HG03520 (cell line): ENCODE results near the gene CAMTA1.
"Not testable (repeated sequence)": the region's sequence is repeated elsewhere in the genome, so short reads cannot be mapped to it uniquely, and the experiment has no call there.

Experiments used
- ATAC-seq: cut with Tn5 transposase; IDR thresholded peaks from one replicate; pipeline ENCODE4 v1.9.1; 2021; ENCODE audit warnings: mild to moderate bottlenecking, moderate library complexity; ENCODE audit not compliant: unreplicated experiment

CAMTA1 gene

GRCh38 chr1:6809461-6809860, 24.2 kb downstream of the CAMTA1 start:
- no peak for ATAC-seq

- ATAC-seq, result not testable (repeated sequence)
Observed at GRCh38 chr1:6810146-6810734, 25.0 kb downstream of the CAMTA1 start.

GRCh38 chr1:6811583-6811982, 26.3 kb downstream of the CAMTA1 start:
- ATAC-seq, result no peak

- no peak for ATAC-seq
Observed at GRCh38 chr1:6813165-6813564, 27.9 kb downstream of the CAMTA1 start.

- ATAC-seq, result no peak
Observed at GRCh38 chr1:6815726-6816125, 30.5 kb downstream of the CAMTA1 start.

GRCh38 chr1:6819246-6820040, 34.2 kb downstream of the CAMTA1 start:
- ATAC-seq, result no peak

GRCh38 chr1:6820899-6821298, 35.6 kb downstream of the CAMTA1 start:
- ATAC-seq, result no peak

GRCh38 chr1:6822530-6823359, 37.5 kb downstream of the CAMTA1 start:
- peak; percentile 68 for ATAC-seq

- ATAC-seq, result no peak
Observed at GRCh38 chr1:6823793-6824192, 38.5 kb downstream of the CAMTA1 start.

GRCh38 chr1:6824665-6825368, 39.6 kb downstream of the CAMTA1 start:
- ATAC-seq, result no peak

GRCh38 chr1:6825828-6826227, 40.6 kb downstream of the CAMTA1 start:
- ATAC-seq, result no peak

- ATAC-seq, result no peak
Observed at GRCh38 chr1:6827079-6827478, 41.8 kb downstream of the CAMTA1 start.

GRCh38 chr1:6827630-6828165, 42.4 kb downstream of the CAMTA1 start:
- no peak for ATAC-seq

GRCh38 chr1:6831366-6831765, 46.1 kb downstream of the CAMTA1 start:
- ATAC-seq, result no peak

GRCh38 chr1:6832006-6832405, 46.8 kb downstream of the CAMTA1 start:
- ATAC-seq, result not testable (repeated sequence)

- ATAC-seq, result no peak
Observed at GRCh38 chr1:6832531-6833188, 47.4 kb downstream of the CAMTA1 start.

- ATAC-seq, result no peak
Observed at GRCh38 chr1:6833804-6834203, 48.5 kb downstream of the CAMTA1 start.

GRCh38 chr1:6834366-6834765, 49.1 kb downstream of the CAMTA1 start:
- no peak for ATAC-seq

GRCh38 chr1:6835139-6835538, 49.9 kb downstream of the CAMTA1 start:
- no peak for ATAC-seq

GRCh38 chr1:6842301-6842700, 57.0 kb downstream of the CAMTA1 start:
- ATAC-seq, result no peak
